MM.1S (cell line): ENCODE measurements around the gene AMY1C.
"Not testable (repeated sequence)": the region's sequence is repeated elsewhere in the genome, so short reads cannot be mapped to it uniquely, and the experiment has no call there.

Source experiments
- EZH2 ChIP-seq: fragments of 300-600 bp; sonication (generic); optimal IDR thresholded peaks from 2 replicates; pipeline ENCODE3; 2017; ENCODE audit warnings: low read depth, mild to moderate bottlenecking, antibody characterized with exemption, low read length, mixed read lengths
- EZH2phosphoT487 ChIP-seq: fragments of 300-600 bp; sonication (generic); IDR thresholded peaks from 2 replicates; pipeline ENCODE4 v1.6.1; 2018; ENCODE audit warnings: antibody characterized with exemption, low read length
- TF ChIP-seq, protein P1 (sequence below): fragments of 300-600 bp; sonication (generic); IDR thresholded peaks from 2 replicates; pipeline ENCODE4 v1.5.1; 2016; ENCODE audit warnings: antibody characterized with exemption, low read length, mixed read lengths

DNA sequence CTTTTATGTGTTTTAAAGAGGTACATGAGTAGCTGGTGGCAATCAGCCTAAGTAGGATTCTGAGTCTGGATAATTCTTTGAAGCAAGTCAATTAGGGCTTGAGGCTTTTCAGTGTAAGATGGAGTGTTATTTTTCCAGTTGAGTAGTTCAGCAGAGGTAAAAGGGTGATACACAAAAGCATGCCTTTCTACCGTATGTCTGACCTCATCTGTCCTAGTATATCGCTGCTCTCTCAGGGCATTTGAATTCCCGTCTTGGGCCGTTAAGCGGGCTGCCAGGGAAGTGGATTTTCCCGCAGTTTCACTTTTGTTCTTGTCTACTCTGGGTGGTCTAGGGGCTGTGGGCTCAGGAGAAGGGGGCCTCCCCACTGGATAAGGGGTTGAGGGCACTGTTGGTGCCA lies 1.4 kb upstream of the AMY1C start:
- TF ChIP-seq, protein P1, sequence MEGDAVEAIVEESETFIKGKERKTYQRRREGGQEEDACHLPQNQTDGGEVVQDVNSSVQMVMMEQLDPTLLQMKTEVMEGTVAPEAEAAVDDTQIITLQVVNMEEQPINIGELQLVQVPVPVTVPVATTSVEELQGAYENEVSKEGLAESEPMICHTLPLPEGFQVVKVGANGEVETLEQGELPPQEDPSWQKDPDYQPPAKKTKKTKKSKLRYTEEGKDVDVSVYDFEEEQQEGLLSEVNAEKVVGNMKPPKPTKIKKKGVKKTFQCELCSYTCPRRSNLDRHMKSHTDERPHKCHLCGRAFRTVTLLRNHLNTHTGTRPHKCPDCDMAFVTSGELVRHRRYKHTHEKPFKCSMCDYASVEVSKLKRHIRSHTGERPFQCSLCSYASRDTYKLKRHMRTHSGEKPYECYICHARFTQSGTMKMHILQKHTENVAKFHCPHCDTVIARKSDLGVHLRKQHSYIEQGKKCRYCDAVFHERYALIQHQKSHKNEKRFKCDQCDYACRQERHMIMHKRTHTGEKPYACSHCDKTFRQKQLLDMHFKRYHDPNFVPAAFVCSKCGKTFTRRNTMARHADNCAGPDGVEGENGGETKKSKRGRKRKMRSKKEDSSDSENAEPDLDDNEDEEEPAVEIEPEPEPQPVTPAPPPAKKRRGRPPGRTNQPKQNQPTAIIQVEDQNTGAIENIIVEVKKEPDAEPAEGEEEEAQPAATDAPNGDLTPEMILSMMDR: not testable (repeated sequence)
- not testable (repeated sequence) for TF ChIP-seq EZH2, EZH2phosphoT487
